ENCODE measurements around the gene SMG5.

The SMG5 gene

GRCh38 chr1:156293895-156294294, 11.3 kb upstream of the SMG5 start:
- H3K27me3 ChIP-seq (replicated peaks; ENCODE audit: control insufficient read depth, insufficient read depth, low read length): no peaks in the 10 kb centered on the region
- TF ChIP-seq CTCF (IDR thresholded peaks at IDR 0.05; ENCODE audit: insufficient read depth, low read length, poor library complexity, severe bottlenecking): no peak
- DNase-seq (ENCODE audit: extremely low read depth, insufficient read length): no peak
- no peak overlapping the region for H3K4me3 ChIP-seq (replicated peaks; ENCODE audit: low read depth, low read length)
- peaks cover 3% of the 10 kb centered on the region for H3K36me3 ChIP-seq (ENCODE audit: control insufficient read depth, insufficient read depth, low read length)

GRCh38 chr1:156293098-156293434, 10.4 kb upstream of the SMG5 start:
- no peak for TF ChIP-seq CTCF (IDR thresholded peaks at IDR 0.05; ENCODE audit: insufficient read depth, low read length, poor library complexity, severe bottlenecking)
- no peak for DNase-seq (ENCODE audit: extremely low read depth, insufficient read length)
- Histone ChIP-seq H3K36me3 (ENCODE audit: control insufficient read depth, insufficient read depth, low read length) (peaks cover 3% of the 10 kb centered on the region), H3K27me3 (replicated peaks; ENCODE audit: control insufficient read depth, insufficient read depth, low read length) (no peaks in the 10 kb centered on the region), H3K4me3 (replicated peaks; ENCODE audit: low read depth, low read length) (no peak overlapping the region)

DNA sequence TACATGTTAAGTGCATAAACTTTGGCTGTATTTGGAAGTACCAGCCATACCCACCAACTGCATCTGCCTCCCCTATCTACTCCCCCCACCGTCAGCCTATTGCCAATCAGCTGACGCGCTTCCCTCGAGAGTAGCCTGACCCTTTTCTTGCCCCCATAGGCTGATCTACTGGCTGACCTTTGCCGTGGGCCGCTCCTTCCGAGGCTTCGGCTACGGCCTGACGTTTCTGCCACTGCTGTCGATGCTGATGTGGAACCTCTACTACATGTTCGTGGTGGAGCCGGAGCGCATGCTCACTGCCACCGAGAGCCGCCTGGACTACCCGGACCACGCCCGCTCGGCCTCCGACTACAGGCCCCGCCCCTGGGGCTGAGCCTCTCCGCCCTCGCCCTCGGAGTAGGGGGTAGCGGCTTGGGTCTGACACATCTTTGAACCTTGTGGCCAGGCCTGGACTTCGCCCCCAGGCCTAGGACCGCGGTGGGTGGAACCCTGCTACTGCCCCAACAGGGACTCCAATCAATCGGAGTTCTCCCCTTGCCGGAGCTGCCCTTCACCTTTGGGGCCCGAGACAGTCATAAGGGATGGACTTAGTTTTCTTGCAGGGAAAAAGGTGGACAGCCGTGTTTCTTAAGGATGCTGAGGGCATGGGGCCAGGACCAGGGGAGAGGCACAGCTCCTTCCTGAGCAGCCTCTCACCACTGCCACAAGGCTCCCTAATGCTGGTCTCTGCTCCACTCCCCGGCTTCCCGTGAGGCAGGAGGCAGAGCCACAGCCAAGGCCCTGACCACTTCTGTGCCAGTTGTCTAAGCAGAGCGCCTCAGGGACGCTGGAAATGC, 8.8 kb upstream of the SMG5 start:
- peak; percentile 62 for DNase-seq (ENCODE audit: extremely low read depth, insufficient read length)
- Histone ChIP-seq H3K36me3 (ENCODE audit: control insufficient read depth, insufficient read depth, low read length) (peaks cover 3% of the 10 kb centered on the region), H3K27me3 (replicated peaks; ENCODE audit: control insufficient read depth, insufficient read depth, low read length) (no peaks in the 10 kb centered on the region), H3K4me3 (replicated peaks; ENCODE audit: low read depth, low read length) (peak overlapping the region; percentile 37)
- TF ChIP-seq CTCF (IDR thresholded peaks at IDR 0.05; ENCODE audit: insufficient read depth, low read length, poor library complexity, severe bottlenecking): no peak

- Histone ChIP-seq H3K36me3 (ENCODE audit: control insufficient read depth, insufficient read depth, low read length) (peaks cover 9% of the 10 kb centered on the region), H3K4me3 (replicated peaks; ENCODE audit: low read depth, low read length) (no peak overlapping the region), H3K27me3 (replicated peaks; ENCODE audit: control insufficient read depth, insufficient read depth, low read length) (no peaks in the 10 kb centered on the region)
- no peak for DNase-seq (ENCODE audit: extremely low read depth, insufficient read length)
- no peak for TF ChIP-seq CTCF (IDR thresholded peaks at IDR 0.05; ENCODE audit: insufficient read depth, low read length, poor library complexity, severe bottlenecking)
Observed at GRCh38 chr1:156289857-156290256, 7.2 kb upstream of the SMG5 start.

DNA sequence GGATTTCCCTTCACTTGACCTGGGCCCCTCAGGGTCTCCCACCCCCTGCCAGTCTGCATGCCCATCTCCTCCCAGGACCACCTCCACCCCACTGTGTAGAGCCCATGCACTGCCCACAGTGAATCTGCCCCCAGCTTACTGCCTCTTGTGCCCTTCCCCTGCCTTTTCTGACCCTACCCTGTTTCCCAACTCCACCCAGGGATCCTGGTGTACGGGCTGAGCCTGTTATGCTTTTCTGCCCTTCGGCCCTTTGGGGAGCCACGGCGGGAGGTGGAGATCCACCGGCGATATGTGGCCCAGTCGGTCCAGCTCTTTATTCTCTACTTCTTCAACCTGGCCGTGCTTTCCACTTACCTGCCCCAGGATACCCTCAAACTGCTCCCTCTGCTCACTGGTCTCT, 3.4 kb upstream of the SMG5 start:
- Histone ChIP-seq H3K36me3 (ENCODE audit: control insufficient read depth, insufficient read depth, low read length) (peaks cover 9% of the 10 kb centered on the region), H3K27me3 (replicated peaks; ENCODE audit: control insufficient read depth, insufficient read depth, low read length) (no peaks in the 10 kb centered on the region), H3K4me3 (replicated peaks; ENCODE audit: low read depth, low read length) (no peak overlapping the region)
- TF ChIP-seq CTCF (IDR thresholded peaks at IDR 0.05; ENCODE audit: insufficient read depth, low read length, poor library complexity, severe bottlenecking): no peak
- DNase-seq (ENCODE audit: extremely low read depth, insufficient read length): no peak
